ENCODE results near the gene PARP1. TPM values are rescaled to one million over a fixed set of nuclear protein-coding genes. Genes with fewer than 3 reads are reported as not detected.

The PARP1 gene
- total RNA-seq, 1 experiment from 2014 or later, result 213 TPM

GRCh38 chr1:226438007-226438406 lies 30.1 kb upstream of the PARP1 start:
- no TSS peak for BruUV-seq (replicated peaks)
- Histone ChIP-seq H3K27ac (ENCODE audit: low read depth, low read length) (no peak overlapping the region), H4K20me1 (ENCODE audit: insufficient read depth) (no peaks in the 10 kb centered on the region), H3K9me2 (ENCODE audit: insufficient read depth) (no peaks in the 10 kb centered on the region), H3K4me1 (ENCODE audit: control insufficient read depth in 1 of 2, insufficient read depth in 2 of 2, low read length in 2 of 2) (peaks cover 10 to 17% of the 10 kb centered on the region in 2 experiments), H3K9ac (ENCODE audit: low read length) (no peak overlapping the region), H3K4me2 (ENCODE audit: low read length) (no peak overlapping the region), H3K27me3 (ENCODE audit: insufficient read depth, low read length) (no peaks in the 10 kb centered on the region), H2AFZ (ENCODE audit: low read depth, low read length, poor library complexity, severe bottlenecking) (no peak overlapping the region), H3K79me2 (ENCODE audit: insufficient read depth, low read length) (no peaks in the 10 kb centered on the region), H3K36me3 (ENCODE audit: control insufficient read depth in 1 of 2, insufficient read depth in 2 of 2, low read length in 2 of 2) (no peaks in the 10 kb centered on the region), H3K9me3 (ENCODE audit: control insufficient read depth in 1 of 2, insufficient read depth in 1 of 2, low read depth in 1 of 2, low read length in 2 of 2) (no peaks in the 10 kb centered on the region), H3K4me3 (replicated peaks in 1 of 2; ENCODE audit: low read depth in 1 of 2, low read length in 2 of 2) (no peak overlapping the region)
- ChIA-PET CTCF (no interaction called here), RAD21 (ENCODE audit: low non-redundant PET in 1 of 2, low total read pairs in 2 of 2, uncharacterized antibody in 2 of 2, unreplicated experiment in 2 of 2) (no interaction called here), POLR2A (no interaction called here)
- TF ChIP-seq EZH2phosphoT487 (IDR thresholded peaks at IDR 0.05; ENCODE audit: borderline replicate concordance) (no peak), CTCF (IDR thresholded peaks at IDR 0.05 in 2 of 3, conservative IDR thresholded peaks at IDR 0.05 in 1 of 3; ENCODE audit: borderline replicate concordance in 1 of 3, insufficient read depth in 1 of 3, low read depth in 2 of 3, low read length in 2 of 3) (peak; percentile 6 to 61 (median 48); a peak in 4 of 6 replicates), ATF3 (IDR thresholded peaks at IDR 0.05) (no peak)
- intact Hi-C loops (cut with micrococcal nuclease), result no loop called here
- peak; percentile 32 for DNase-seq (ENCODE audit: low read depth, low spot score)
- ATAC-seq, result peak; percentile 57

- BruUV-seq (replicated peaks), result no TSS peak
- Histone ChIP-seq H3K27ac (ENCODE audit: low read depth, low read length) (no peak overlapping the region), H3K4me3 (replicated peaks in 1 of 2; ENCODE audit: low read depth in 1 of 2, low read length in 2 of 2) (no peak overlapping the region), H3K9ac (ENCODE audit: low read length) (no peak overlapping the region), H3K4me1 (ENCODE audit: control insufficient read depth in 1 of 2, insufficient read depth in 2 of 2, low read length in 2 of 2) (peaks cover 3 to 10% of the 10 kb centered on the region in 2 experiments; a peak in 1 of 4 replicates), H3K9me2 (ENCODE audit: insufficient read depth) (no peaks in the 10 kb centered on the region), H3K27me3 (ENCODE audit: insufficient read depth, low read length) (no peaks in the 10 kb centered on the region), H3K36me3 (ENCODE audit: control insufficient read depth in 1 of 2, insufficient read depth in 2 of 2, low read length in 2 of 2) (no peaks in the 10 kb centered on the region), H3K79me2 (ENCODE audit: insufficient read depth, low read length) (no peaks in the 10 kb centered on the region), H4K20me1 (ENCODE audit: insufficient read depth) (no peaks in the 10 kb centered on the region), H3K9me3 (ENCODE audit: control insufficient read depth in 1 of 2, insufficient read depth in 1 of 2, low read depth in 1 of 2, low read length in 2 of 2) (no peaks in the 10 kb centered on the region), H2AFZ (ENCODE audit: low read depth, low read length, poor library complexity, severe bottlenecking) (no peak overlapping the region), H3K4me2 (ENCODE audit: low read length) (no peak overlapping the region)
- ChIA-PET RAD21 (ENCODE audit: low non-redundant PET in 1 of 2, low total read pairs in 2 of 2, uncharacterized antibody in 2 of 2, unreplicated experiment in 2 of 2) (interaction anchor here in 1 of 2 experiments (0.9 kb wide), 1 partner anchor 12 kb away, joined by 3 read pairs; no protein-coding TSS in a partner anchor), CTCF (interaction anchor here (0.7 to 1.1 kb wide), 2 partner anchors 20 to 189 kb away, joined by 3 read pairs; no protein-coding TSS in a partner anchor), POLR2A (interaction anchor here (0.8 kb wide), 1 partner anchor 13 kb away, joined by 4 read pairs; no protein-coding TSS in a partner anchor)
- peak; percentile 56 for ATAC-seq
- intact Hi-C loops (cut with micrococcal nuclease), result no loop called here
- TF ChIP-seq EZH2 (IDR thresholded peaks at IDR 0.05) (no peak), ZBTB33 (IDR thresholded peaks at IDR 0.05; ENCODE audit: extremely low read depth, insufficient replicate concordance, low read length) (no peak), FOSL1 (IDR thresholded peaks at IDR 0.05; ENCODE audit: low read depth) (no peak), ELF1 (IDR thresholded peaks at IDR 0.05; ENCODE audit: borderline replicate concordance, low read depth) (no peak)
- DNase-seq (ENCODE audit: low read depth, low spot score), result no peak
These were observed 29.1 kb upstream of the PARP1 start for GRCh38 chr1:226436855-226437491.

All from HCT116 (cell line).